Stimulated activated CD4-positive, alpha-beta T cell treated with anti-CD3 and anti-CD28 coated beads, Interleukin-4, amount 100 ng/mL, for 48 hours (primary cell): ENCODE measurements around the gene AOPEP.
"Not testable (repeated sequence)": the region's sequence is repeated elsewhere in the genome, so short reads cannot be mapped to it uniquely, and the experiment has no call there.

Experiments used
- DNase-seq, 2 donors: peaks; one replicate each; pipeline ENCODE4 v3.0.0-alpha.2; 2020; ENCODE audit warnings: low read depth in 2 of 2

Gene AOPEP

DNA sequence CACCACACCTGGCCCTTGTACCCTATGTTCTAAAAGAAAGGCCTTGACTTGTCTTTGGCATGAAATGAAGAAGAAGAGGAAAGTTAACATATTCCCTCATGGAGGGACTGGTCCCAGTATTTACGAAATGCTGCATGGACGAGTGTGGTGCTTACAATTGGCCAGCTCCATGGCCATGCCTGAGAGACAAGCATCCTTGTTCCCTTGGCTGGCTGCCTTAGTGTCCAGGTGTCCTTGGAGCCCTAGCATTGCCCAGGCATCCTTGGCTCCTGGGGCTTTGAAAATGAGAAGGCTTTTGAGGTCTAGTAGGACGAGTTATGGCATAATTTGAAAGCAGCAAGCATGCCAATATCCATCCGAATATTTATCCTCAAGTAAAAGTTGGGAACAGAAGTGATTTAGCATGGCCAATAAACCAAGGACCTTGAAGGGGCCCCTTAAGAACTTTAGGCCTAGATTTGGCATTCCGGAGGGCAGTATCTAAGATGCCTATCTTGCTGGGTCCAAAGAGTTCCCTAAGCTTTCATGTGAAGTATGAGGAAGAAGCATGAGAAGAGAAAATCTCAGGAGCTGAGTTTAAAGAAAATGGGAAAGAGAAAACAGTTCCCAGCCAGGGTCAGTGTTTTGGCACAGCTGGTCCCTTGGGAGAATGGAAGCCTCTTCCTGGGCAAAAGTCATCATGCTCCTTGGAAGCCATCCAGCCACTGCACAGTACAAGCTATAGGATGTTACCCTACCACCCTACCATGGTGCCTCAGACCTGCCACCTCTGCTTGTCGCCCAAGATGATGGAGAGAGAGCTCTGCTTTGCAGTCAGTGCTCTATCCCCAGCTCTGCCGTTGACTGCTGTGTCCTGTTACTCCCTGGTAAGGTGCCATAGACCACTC lies 91.0 kb downstream of the AOPEP start:
- DNase-seq = no peak

DNA sequence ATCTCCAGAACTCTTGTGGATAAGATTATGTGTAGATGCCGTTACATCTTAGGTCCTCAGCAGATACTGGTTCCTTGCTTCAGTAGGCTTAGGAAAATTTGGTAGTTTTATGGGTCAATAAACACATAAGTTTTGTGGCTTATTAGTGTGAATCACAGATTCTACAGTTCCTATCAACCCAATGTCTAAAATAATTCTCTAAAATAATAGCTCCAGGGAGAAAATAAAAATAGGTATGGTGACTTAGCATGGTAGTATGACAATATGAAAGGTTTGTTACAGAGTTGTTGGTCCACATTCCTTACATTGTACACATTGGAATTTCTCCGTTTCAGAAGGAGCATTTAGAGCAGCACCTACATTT lies 91.7 kb downstream of the AOPEP start:
- DNase-seq = no peak

DNA sequence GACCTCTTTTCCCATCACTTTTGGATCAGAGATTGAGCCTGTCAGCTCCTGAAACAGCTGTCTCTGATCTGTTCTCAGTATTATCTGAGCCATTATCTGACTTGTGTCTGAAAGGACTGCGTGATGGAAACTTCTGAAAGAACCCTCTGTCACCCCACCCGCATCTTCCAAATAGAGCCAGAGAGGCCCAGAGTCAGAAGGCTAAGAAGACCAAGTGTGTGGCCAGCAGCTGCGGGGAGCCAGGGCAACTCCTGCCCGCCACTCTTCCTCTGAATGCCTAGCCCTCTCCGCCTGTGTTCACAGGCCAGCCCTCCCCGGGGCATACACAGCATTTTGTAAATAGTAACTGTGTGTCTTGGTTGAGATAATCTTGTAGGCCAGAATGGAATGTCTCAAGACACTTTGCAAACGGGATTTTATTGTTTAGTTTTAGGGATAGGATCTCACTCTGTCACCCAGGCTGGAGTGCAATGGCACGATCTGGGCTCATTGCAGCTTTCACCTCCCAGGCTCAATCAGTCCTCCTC lies 92.7 kb downstream of the AOPEP start:
- DNase-seq = no peak

DNA sequence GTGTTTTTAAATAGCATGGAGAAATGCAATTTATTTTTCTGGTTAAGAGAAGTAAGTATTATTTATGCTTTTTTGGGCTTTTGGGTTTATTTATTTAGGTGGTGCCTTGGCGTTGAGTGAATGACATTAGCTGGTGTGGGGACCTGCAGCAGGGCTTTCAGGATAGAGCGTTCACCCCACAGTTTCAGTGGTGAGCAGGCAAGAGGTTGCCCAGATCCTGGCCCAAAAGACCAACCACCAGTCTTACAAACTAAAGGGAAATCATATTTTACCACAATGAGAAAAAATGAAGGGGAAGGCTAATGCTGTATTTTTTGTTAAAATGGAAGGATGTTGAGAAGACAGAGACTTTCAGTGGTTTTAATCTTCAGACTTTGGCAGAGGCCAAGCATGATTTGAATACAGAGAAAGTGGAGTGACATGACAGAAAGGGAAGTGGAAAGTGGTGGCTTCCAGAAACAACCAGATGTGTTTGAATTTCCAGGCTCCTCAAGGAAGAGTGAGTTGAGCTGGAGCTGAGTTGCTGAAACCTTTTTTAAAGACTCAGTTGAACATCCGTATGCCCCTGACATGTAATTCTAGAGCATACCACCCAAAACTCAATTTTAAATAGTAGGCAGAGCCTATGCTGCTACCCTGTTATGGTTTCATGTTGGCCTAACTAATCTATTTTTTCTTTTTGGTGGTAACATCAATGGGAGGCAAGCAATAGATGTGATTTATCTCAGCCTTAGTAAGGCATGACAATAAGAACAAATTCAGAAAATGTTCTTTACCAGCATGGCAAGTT lies 94.8 kb downstream of the AOPEP start:
- no peak for DNase-seq

DNA sequence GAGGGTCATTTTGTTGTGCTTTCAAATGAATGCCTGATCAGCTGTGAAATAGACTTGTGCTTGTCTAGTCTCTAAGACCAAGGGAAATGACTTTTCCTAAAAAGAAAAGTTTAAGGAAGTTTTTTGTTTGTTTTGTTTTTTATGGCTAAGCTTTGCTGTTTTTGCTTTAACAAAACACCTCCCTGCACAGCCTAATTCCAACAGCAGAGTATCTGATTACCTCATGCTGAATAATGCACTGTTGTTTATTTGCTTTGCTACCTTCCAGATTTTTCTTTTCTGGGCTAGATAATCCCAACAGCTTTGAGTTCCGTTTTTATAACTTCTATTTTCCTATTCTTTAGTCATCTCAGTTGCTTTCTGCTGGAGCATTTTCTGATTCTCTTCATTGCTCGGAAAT lies 95.8 kb downstream of the AOPEP start:
- no peak for DNase-seq

DNA sequence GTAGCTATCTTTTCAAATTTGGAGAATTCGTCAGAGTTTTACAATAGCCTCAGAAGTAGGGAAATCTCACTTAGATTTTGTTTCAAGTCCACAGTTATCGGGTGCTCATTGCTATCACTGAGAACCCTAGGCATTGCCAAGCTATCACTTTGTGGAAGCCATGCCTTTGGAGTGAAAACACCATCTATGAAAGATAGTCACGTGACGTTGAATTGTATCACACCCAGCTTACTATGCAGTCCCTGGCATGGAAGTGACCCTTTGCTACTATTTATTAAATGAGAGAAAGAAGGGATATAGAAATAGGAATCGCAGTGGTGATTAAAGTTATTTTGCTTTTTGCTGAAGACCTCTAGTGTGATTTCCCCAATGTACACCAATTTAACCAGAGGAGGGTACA lies 97.2 kb downstream of the AOPEP start:
- no peak for DNase-seq

DNA sequence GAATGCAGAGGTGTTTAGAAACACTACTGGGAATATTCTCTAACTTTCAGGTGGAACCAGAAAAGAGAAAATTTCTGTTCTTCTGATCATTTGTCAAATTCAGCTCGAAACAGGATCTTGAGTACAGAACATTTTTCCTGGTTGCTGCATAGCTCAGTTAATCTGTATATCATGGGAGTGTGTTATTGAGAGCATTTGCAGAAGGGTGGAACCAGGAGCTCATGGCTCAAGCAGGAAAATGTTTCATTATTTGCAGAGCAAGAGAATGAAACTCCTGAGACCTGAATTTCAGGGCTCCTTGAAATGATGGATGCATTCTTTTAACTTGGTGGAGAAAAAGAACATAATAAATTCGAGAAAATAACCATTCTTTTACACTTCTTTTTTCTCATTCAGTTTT lies 97.9 kb downstream of the AOPEP start:
- no peak for DNase-seq

DNA sequence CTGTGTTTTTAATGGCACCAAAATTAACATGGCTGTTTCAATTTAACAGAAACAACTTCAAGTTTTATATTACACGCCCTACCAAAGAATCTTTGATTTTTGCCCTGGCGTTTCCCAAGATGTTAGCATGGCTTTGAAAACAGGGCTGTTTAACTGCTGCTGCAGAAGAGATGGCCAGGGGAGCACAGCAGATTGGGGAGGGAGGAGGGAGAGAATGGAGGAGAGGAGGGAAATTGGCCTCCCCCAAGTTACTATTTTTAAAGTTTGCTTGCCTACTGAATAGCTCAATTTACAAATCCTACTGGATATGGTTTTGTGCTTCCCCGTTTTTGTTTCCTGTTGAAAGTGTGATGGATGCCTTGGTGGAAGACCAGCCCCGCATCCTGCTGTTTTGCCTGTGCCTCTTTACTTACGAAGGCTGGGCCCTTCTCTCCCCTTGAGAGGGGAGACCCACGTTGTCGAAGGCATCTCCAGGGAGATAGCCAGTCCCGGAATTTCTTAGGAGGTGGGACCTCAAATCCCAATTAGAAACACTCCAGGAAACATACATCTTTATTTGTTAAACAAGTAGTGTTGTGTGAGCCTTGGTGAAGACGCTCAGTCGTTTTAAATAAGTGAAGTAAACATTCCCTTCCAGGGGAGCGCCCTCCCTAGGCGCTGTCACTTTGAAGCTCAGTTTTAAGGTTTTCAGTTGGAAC lies 98.6 kb downstream of the AOPEP start:
- no peak for DNase-seq

DNA sequence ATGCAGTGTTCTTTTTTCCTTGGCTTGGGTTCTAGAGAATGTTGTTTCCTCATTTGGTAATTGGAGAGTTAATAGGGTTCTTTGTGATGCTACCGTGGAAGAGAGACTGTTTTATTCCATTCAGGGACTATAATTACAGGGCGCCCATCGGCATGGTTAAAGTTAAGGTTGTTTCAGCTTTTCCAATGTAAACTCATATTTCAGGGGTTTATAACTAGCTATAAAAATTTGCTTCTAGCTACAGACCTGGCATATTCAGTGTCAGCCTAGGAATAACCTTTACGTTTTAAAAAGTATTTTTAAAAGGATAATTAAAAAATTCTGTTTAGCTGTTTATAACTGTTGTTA lies 99.1 kb downstream of the AOPEP start:
- no peak for DNase-seq

DNA sequence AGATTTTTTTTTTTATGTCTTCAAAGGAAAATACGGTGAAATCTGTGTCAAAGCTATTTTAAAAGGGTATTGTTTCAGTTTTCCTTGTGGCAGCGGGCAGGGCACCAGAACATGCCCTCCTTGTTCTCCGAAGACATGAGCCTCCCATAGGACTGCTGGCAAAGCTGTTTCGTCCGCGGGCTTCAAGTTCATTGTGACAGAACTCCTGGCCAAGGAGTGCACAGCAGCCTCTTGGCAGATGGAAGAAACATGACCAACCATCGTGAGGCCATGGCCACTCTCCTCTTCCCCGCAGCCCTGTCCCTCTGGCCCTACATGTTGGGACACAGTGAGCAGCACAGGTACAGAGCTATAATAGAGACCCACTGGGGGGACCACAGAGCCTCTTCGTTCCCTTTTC lies 99.5 kb downstream of the AOPEP start:
- DNase-seq = no peak

DNA sequence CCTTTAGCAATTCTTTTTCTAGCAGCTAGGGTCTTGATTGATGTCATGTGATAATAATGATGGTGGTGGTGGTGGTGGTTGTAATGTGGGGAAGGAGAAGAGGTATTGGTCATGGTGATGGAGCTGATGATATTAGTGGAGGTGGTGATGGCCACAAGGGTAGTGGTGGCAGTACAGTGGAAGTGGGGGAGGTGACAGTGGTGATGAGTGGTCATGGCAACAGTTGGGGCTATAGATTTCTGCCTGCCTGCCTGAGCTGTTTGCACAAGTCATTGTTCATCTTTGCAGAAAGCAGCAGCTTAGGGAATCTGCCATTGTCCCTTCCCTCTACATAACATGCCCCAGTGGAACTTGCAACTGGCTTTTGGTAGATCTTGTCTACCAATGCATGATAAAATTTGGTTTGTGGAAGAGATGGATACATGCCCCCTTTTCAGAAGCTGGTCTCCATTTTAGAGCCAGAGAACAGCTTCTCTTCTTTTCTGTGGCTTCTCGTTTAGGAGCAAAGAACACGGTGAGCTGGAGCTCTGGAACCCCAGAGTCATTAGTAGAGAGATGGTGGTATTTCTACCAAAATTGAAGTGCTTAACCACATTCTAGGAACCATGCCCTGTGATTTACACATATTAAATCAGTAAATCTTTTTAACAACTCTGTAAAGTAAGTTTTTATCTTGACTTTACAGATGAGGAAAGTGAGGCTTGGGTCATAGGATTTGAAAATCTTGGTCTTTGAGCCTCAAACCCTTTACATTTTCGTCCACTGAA lies 100.3 kb downstream of the AOPEP start:
- DNase-seq = no peak

DNA sequence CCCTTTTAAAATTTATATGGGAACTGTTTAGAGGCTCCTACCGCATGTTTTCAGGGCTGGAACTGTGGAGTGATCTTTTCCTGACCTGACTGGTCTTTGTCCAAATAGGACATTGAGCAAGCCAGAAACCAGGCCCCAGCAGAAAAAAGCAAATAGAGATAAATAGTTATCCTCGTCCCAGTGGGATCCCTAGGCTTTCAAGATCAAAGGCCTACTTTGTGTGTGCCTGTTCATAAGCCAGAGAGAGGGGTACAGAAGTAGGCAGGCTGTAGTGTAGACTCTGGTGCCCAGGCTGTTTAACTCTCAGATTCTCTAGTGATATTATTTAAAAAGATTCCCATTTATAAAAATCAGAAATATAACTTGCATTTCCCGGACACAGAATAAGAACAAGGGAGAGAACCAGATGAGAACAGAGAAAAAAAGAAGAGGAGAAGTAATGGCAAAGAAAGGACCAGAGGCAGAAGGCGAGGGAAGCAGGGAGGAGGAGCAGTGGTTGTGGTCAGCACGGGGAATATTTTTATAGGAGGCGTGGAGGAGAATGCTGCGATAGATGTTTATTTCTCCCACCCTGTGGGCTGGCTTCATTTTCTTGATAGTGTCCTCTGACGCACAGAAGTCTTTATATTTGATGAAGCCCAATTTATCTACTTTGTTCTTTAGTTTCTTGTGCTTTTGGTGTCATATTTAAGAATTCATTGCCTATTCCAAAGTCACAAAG lies 101.2 kb downstream of the AOPEP start:
- no peak for DNase-seq

DNA sequence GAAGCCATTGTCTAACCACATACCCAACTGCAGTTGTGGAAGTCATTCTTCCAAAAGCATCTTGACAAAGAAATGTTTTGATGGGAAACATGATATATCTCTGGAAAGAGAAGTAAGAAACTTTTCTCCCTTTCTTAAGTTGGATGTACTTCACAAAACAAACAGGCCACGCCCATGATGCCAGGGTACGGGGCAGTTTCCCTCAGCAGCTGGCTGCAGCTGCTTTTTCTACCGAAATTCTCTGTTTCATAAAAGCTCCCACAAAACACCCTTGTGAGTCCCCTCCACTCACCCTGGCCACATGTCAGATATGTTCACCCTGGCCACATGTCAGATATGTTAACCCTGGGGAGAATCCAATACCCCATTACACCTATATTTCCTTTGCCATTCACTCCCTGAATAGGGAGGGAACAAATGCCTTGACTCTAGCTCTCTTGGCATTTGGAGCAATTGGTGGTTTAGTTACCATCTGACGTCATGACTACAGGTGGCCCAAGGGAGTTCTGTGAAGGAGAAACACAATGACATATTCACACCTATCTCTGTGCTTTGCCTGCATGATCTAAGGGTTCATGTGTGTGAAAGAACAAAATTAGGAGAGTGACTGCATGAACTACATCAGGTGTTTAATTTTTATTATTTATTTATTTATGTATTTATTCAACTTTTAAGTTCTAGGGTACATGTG lies 103.0 kb downstream of the AOPEP start:
- no peak for DNase-seq

DNA sequence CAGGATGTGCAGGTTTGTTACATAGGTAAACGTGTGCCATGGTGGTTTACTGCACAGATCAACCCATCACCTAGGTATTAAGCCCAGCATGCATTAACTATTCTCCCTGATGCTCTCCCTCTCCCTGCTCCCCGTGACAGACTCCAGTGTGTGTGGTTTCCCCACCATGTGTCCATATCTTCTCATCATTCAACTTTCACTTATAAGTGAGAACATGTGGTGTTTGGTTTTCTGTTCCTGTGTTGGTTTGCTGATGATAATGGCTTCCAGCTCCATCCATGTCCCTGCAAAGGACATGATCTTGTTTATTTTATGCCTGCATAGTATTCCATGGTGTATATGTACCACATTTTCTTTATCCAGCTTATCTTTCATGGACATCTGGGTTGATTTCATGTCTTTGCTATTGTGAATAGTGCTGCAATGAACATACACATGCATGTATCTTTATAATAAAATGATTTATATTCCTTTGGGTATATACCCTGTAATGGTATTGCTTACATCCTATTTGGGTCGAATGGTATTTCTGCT lies 103.6 kb downstream of the AOPEP start:
- not testable (repeated sequence) for DNase-seq

DNA sequence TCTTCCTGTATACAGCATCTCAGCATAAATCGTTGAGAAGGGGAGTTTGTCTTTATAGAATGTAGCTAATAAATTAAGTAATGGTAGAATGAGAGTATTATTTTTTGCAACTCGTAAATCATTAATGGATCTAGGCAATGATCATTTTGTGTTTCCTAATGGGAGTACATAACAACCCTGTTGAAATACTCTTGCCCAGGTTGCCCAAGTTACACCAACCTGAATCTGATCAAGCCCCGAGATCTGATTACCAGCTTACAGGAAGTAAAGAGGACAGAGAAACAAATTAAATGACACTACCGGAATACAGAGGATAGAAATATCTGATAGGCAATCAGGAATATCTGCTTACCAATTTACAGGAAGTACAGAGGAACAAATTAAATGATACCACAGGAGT lies 107.3 kb downstream of the AOPEP start:
- no peak for DNase-seq

DNA sequence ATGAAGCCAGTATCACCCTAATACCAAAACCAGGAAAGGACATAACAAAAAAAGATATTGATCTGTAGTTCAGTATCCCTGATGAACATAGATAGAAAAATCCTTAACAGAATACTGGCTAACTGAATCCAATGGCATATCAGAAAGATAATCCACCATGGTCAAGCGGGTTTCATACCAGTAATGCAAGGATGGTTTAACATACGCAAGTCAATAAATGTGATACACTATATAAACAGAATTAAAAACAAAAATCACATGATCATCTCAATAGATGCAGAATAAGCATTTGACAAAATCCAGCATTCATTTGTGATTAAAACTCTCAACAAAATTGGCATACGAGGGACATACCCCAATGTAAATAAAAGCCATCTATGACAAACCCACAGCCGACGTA lies 110.9 kb downstream of the AOPEP start:
- DNase-seq = no peak

DNA sequence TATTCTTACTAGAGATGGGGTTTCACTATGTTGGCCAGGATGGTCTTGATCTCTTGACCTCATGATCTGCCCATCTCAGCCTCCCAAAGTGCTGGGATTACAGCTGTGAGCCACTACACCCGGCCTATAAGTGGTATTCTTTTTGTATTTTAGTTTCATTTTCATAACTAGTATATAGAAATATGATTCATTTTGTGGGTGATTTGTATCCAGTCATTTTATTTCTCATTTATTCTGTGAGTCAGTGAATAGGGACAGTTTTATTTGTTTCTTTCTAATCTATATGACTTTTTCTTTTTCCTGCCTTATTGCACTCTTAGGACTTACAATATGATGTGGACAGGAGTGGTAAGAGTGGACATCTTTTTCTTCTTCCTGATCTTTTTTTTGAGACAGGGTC lies 112.9 kb downstream of the AOPEP start:
- no peak for DNase-seq

DNA sequence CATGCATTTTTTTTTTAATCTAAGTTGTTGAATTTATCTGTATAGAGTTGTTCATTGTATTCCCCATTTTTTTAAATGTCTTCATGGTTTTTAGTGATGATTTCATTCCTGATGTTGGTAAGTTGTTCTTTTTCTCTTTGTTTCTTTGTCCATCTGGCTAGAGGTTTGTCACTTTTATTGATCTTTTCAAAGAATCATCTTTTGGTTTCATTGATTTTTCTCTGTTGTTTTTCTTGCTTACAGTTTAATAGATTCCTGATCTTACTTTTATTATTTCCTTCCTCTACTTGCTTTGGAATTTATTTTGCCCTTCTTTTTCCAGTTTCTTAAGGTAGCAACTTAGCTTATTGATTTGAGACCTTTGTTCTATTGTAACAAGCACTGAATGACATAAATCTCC lies 114.2 kb downstream of the AOPEP start:
- no peak for DNase-seq

DNA sequence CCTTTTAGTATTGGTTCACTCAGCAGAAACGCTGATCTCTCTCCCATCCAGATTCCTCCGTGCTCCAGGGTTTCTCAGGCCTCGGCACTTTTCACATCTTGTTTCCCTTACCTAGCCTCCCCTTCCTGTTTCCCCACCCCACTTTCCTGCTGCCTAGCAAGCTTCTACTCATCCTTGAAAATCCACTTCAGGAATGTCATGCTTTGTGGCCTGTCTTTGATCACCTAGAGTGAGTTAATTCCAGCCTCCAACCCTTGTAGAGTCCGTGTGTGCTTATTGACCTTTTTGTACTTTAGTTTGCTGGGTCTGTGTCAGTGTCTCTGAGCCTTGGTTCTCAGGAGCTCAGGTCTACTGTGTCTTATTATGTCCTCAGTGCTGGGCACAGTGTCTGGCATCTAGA lies 116.6 kb downstream of the AOPEP start:
- no peak for DNase-seq

DNA sequence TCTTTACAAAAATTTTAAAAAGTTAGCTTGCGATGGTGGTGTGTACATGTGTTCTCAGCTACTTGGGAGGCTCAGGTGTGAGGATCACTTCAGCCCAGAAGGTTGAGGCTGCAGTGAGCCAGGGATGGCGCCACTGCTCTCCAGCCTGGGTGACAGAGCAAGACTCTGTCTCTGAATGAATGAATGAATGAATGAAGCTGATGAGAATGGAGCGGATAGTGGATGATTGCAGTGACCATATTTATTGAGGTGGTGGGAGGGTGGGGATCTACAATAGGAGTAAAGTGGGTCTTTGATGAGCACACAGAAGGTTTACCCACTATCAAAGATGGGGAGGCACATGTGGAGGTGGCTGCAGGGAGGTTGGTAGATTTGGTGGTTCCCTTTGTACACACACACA lies 120.2 kb downstream of the AOPEP start:
- no peak for DNase-seq
